VCaP (cell line): ENCODE measurements around the gene AVP.

Experiments
- H3K27ac ChIP-seq: fragments of 450-650 bp; 2 replicates; pipeline ENCODE4 v1.5.1; 2017
- TF ChIP-seq, protein P1 (sequence below): fragments of 450-650 bp; conservative IDR thresholded peaks from 2 replicates; pipeline ENCODE4 v1.5.1; 2017; ENCODE audit warnings: mild to moderate bottlenecking, moderate library complexity

The AVP gene

DNA sequence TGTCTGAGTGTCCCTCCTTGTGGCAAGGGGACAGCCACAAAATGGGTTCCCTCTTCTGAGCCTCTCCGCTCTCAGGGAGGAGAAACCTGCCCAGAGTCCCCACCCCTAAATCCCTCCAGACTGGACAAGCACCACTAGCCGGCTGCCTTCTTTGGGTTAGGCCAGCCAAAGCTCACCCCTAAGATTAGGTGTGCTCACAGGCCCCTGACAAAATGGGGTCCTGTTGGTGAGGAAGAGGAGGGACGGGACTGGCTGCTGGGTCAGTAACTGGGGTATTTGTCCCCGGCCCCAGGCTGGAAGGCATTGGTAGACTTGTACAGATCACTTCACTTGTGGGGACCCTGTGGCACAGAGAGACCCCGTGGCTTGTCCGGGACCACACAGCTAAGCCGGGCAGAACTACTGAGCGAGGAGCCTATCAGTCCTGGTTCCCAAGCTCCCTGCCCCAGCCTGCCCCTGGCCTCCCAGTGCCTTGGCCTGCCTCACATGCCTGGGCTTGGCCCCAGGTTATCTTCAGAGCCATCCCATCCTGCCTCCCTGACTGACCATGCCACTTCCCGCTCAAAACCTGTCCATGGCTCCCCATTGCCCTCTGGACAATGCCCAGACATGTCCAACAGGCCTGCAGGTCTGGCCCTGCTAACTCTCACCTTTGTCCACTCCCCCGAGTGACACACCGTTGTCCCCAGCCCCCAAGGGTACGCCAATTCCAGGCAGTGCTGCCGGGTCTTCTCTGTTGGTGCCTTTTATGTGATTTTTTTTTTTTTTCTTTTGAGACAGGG is 10.5 kb upstream of the AVP start:
- TF ChIP-seq, protein P1, sequence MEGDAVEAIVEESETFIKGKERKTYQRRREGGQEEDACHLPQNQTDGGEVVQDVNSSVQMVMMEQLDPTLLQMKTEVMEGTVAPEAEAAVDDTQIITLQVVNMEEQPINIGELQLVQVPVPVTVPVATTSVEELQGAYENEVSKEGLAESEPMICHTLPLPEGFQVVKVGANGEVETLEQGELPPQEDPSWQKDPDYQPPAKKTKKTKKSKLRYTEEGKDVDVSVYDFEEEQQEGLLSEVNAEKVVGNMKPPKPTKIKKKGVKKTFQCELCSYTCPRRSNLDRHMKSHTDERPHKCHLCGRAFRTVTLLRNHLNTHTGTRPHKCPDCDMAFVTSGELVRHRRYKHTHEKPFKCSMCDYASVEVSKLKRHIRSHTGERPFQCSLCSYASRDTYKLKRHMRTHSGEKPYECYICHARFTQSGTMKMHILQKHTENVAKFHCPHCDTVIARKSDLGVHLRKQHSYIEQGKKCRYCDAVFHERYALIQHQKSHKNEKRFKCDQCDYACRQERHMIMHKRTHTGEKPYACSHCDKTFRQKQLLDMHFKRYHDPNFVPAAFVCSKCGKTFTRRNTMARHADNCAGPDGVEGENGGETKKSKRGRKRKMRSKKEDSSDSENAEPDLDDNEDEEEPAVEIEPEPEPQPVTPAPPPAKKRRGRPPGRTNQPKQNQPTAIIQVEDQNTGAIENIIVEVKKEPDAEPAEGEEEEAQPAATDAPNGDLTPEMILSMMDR: no peak
- H3K27ac ChIP-seq: no peak overlapping the region

DNA sequence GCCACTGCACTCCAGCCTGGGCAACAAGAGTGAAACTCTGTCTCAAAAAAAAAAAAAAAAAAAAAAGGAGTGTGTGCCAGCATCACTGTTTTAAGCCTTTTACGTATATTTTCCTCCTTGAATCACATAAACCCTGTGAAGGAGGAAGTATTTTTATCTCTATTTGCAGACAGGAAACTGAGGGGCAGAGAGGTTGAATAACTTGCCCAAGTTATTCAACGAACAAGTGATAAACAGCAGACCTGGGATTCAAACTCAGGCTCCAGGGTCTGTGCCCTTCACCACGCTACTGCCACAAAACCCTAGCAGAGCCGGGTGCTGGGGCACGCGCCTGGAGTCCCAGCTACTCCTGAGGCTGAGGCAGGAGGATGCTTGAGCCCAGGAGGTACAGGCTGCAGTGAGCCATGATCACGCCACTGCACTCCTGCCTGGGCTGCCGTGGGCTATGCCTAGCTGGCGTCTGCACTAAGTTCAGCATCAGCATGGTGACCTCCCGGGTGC is 9.4 kb upstream of the AVP start:
- TF ChIP-seq, protein P1: no peak
- no peak overlapping the region for H3K27ac ChIP-seq

DNA sequence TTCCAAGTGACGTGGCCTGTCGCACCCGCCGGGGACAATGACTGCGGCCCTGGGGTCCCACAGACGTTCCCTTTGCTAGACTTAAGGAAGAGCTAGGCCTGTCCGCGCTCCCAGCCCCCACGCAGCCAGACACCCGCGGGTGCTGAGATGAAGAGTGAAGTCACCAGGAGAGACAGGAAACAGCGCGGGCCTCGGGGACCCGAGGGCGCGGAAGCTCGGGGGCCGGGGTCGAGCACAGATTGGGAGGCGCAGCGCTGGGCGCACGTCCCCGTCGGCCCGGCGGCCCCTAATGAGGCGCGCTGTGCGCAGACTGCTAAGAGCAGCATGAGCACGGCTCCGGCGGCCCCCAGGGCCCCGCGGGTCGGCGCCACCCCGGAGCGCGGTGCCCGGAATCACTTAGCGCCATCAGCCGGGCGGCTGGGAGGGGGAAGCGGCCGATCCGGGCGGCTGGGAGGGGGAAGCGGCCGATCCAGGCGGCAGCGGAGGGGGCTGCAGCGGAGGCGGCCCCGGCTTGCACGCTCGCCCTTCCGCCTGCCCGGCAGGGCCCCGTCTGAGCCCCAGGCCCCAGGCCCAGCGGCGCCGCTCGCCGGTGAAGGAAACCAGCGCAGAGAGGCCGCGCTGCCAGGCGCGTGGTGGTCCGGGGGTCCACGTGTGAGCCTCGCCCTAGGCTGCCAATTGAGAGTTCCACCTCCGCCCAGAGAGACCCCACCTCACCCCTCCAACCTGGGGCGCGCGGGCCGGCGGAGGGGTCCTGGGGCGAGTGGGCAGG is 8.3 kb upstream of the AVP start:
- TF ChIP-seq, protein P1: no peak
- no peak overlapping the region for H3K27ac ChIP-seq

DNA sequence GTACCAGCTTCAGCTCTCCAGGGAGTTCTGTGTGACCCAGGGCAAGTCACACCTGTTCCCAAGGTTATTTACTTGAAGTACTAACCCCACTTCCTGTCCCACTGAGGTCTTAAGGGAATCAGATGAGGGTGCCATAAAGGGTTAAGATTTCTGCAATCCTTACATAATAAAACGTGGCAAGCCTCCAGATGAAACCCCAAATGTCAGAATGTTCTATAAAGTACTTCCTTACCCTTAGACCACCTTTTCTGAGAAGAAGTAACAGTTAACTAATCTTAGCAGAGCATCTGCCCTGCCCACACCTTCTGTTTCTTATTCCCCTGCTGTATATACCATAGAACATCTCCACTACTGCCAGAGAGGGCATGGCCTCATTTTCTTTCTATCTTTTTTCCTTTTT is 6.0 kb upstream of the AVP start:
- H3K27ac ChIP-seq: no peak overlapping the region
- TF ChIP-seq, protein P1: no peak

DNA sequence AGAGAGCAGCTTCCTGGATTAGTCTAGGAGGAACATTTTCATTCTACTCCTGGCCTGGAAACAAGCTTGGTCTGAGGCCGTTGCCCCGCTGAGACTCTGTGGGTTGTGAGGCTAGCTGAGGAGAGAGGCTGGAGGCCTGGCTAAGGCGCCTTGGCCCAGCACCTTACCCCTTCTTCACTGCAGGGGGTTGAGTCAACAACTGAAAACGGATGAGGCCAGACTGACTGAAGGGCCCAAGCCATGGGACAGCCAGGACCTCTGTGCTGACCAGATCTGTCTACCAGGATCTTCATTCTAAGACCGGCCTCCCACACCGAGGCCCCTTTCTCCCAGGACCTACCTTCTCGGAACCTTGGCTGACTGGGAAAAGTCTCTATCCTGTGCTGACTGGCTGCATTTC is 3.5 kb upstream of the AVP start:
- TF ChIP-seq, protein P1: no peak
- H3K27ac ChIP-seq: no peak overlapping the region

DNA sequence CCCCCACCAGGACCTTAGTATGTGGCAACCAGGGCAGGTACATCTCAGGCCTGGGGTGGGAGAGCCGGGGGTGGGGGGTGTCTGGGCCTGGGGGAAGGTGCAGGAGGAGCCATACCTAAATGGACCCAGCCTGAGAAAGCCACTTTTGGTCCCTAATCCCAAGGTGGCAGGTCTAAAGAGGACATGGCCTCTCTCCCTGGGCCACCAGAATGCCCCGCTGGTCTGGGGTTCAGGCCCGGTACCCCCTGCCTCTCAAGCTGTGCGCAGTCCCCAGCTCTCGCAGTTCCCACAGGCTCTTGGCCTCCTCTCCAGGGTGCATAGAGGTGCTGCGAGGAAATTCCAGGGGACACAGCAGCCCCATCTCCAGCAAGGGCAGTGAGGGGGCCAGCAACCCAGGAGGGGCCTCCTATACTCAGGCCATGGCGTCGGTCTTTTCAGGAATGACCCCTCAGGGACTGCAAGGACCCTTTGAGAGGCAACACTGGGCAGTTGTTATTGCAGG is 1.1 kb upstream of the AVP start:
- TF ChIP-seq, protein P1: no peak
- H3K27ac ChIP-seq: no peak overlapping the region

DNA sequence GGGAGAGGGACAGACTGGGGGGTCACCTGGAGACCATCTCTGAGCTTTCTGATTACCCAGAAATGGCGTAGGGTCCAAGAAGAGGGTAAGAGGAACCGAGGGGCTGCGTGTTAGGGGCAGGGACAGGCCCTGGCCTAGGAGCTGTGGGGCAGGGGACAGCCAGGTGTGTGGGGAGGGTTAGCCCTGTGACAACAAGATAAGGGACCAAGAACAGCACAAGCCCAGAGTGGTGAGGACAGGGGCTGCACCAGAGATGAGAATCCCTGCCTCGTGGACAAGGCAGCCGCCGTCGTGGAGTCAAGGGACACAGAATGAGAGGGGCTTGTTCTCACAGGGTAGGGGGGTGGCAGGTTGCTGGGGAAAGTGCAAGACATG is 449 bp upstream of the AVP start:
- H3K27ac ChIP-seq: no peak overlapping the region
- TF ChIP-seq, protein P1: no peak
